Uterus (tissue), 4 donors: ENCODE measurements around the gene TSHZ2. TPM values are rescaled to one million over a fixed set of nuclear protein-coding genes. Genes with fewer than 3 reads are reported as not detected.

Experiments
- DNase-seq, 2 donors: peaks; one replicate each; pipeline ENCODE4 v3.0.0-alpha.2; 2019 to 2020
- H3K27ac ChIP-seq, 2 donors: fragments of 200-600 bp; sonication (generic); 1 replicate in 1 of 2; 2 replicates in 1 of 2; pipeline ENCODE4 v1.5.1; 2016 to 2018
- H3K27me3 ChIP-seq, 2 donors: fragments of 200-600 bp; sonication (generic); one replicate each; pipeline ENCODE4 v1.5.1; 2018 to 2019; ENCODE audit warnings: control low read depth in 1 of 2
- H3K36me3 ChIP-seq, 2 donors: fragments of 200-600 bp; sonication (generic); one replicate each; pipeline ENCODE4 v1.5.1; 2019; ENCODE audit warnings: control low read depth in 1 of 2
- H3K4me1 ChIP-seq, 2 donors: fragments of 200-600 bp; sonication (generic); one replicate each; pipeline ENCODE4 v1.5.1; 2018 to 2019; ENCODE audit warnings: control low read depth in 1 of 2
- H3K4me3 ChIP-seq, 2 donors: fragments of 200-600 bp; sonication (generic); 1 replicate in 1 of 2; 2 replicates in 1 of 2; pipeline ENCODE4 v1.5.1; 2018 to 2019; ENCODE audit warnings: mild to moderate bottlenecking in 1 of 2
- H3K9me3 ChIP-seq, 2 donors: fragments of 200-600 bp; sonication (generic); one replicate each; pipeline ENCODE4 v1.5.1; 2019; ENCODE audit warnings: control low read depth in 1 of 2
- POLR2A ChIP-seq, 2 donors: fragments of 450-650 bp; IDR thresholded peaks; one replicate each; pipeline ENCODE4 v1.6.1; 2016; ENCODE audit warnings: antibody characterized with exemption in 2 of 2, mild to moderate bottlenecking in 1 of 2, moderate library complexity in 1 of 2
- intact Hi-C: fragments of 100-400 bp; cut with DNase I; formaldehyde crosslinking; loops from one replicate; pipeline ENCODE4 v1.15.1; 2023; ENCODE audit warnings: low total_unique reads
- total RNA-seq, 4 donors: library from RNA; depleted of rRNA in 3 of 4; stranded (reverse); fragments of >200 nt in 3 of 4; gene quantifications; one replicate each; pipeline versions ENCODE4 v1.1.0 to v1.2.4, GENCODE V29; 2014 to 2023
- TF ChIP-seq, protein P1 (sequence below), 4 experiments: fragments of 200-600 bp in 2 of 4; fragments of 450-650 bp in 2 of 4; sonication (generic) in 2 of 4; IDR thresholded peaks; one replicate each; pipeline ENCODE4 v1.5.1; 2016 to 2019; ENCODE audit warnings: antibody characterized with exemption in 4 of 4, mild to moderate bottlenecking in 2 of 4, moderate library complexity in 1 of 4
- donor health status: DM: yes; HTN: yes; CAD: no.

Gene TSHZ2
- total RNA-seq, 4 donors from 2014 or later: 22.0 to 50.1 (median 33.1) TPM

DNA sequence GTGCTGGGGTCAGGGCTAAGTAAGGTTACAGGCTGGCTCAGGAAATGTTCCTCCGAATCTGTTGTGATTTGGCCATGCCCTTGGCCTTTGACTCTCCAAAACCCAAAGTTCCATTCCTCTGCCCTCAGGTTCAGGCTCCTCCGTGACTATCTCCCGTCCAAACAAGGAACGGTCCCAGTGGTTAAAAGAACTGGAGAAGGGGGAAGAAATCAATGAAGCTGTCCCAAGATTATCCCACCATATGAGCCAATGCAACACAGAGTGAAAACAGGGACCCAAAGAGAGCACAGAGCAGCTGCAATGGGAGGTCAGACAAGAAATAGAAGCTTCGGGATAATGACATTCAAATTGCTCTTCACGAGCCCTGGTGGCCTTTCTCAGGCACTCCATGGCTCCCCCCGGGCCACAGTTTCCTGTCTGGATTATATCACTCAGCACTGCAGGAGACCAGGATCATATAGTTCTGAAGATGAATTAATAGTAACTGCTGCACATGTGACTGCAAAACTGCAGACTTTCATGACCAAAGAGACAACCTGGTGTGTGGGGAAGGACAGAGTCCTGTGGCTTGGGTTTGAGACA, 410.2 kb downstream of the TSHZ2 start:
- no peaks in the 10 kb centered on the region for H3K9me3 ChIP-seq
- no peaks in the 10 kb centered on the region for H3K4me1 ChIP-seq
- intact Hi-C loops: no loop called here
- no peak overlapping the region for H3K27ac ChIP-seq
- DNase-seq: no peak
- H3K4me3 ChIP-seq: no peak overlapping the region
- no peaks in the 10 kb centered on the region for H3K27me3 ChIP-seq
- H3K36me3 ChIP-seq: no peaks in the 10 kb centered on the region
- no peak for TF ChIP-seq POLR2A (IDR thresholded peaks at IDR 0.05)

DNA sequence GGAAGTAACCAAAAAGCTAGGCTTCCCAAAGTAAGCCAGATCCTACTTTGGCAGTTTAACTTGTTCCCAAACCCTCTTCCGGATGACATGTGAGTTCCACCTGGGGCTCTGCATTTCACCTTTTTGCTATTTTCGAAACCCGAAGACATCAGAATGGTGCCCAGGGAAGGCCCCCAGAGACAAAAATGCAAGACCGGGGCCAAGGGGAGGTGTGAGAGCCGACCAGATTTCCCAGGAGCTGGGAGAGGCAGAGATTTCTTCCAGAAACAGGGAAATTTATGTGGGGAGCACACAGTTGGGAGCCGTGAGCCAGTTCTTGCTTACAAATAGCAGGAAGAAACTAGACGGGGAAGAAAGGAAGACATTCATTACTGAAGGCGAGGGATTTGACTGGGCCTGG, 411.8 kb downstream of the TSHZ2 start:
- Histone ChIP-seq H3K27ac (peak overlapping the region; percentile 54 to 62), H3K9me3 (no peaks in the 10 kb centered on the region), H3K4me3 (no peak overlapping the region), H3K27me3 (no peaks in the 10 kb centered on the region), H3K36me3 (no peaks in the 10 kb centered on the region), H3K4me1 (no peaks in the 10 kb centered on the region)
- intact Hi-C loops: no loop called here
- TF ChIP-seq, protein P1, sequence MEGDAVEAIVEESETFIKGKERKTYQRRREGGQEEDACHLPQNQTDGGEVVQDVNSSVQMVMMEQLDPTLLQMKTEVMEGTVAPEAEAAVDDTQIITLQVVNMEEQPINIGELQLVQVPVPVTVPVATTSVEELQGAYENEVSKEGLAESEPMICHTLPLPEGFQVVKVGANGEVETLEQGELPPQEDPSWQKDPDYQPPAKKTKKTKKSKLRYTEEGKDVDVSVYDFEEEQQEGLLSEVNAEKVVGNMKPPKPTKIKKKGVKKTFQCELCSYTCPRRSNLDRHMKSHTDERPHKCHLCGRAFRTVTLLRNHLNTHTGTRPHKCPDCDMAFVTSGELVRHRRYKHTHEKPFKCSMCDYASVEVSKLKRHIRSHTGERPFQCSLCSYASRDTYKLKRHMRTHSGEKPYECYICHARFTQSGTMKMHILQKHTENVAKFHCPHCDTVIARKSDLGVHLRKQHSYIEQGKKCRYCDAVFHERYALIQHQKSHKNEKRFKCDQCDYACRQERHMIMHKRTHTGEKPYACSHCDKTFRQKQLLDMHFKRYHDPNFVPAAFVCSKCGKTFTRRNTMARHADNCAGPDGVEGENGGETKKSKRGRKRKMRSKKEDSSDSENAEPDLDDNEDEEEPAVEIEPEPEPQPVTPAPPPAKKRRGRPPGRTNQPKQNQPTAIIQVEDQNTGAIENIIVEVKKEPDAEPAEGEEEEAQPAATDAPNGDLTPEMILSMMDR (IDR thresholded peaks at IDR 0.05): no peak
- TF ChIP-seq POLR2A (IDR thresholded peaks at IDR 0.05): no peak
- DNase-seq: peak in 1 of 2 donors; percentile 26

DNA sequence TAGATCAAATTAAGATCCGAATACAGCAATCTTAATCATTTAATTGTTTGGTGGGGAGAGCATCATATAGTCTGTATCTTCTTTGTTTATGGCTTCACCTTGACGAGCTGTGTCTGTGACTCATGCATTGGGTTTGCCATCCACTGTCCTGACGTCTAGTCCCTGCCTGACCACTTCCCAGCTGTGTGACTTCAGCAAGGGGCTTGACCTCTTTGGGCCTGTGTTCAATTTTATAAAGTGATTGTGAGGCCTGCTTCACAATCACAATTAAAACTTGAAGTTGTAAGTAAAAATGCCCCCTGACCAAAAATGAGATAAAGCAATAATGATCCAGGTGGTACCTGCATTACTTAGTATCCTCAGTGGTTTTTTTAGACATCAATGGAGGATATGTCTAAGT, 412.2 kb downstream of the TSHZ2 start:
- TF ChIP-seq, protein P1 (IDR thresholded peaks at IDR 0.05): no peak
- TF ChIP-seq POLR2A (IDR thresholded peaks at IDR 0.05): no peak

DNA sequence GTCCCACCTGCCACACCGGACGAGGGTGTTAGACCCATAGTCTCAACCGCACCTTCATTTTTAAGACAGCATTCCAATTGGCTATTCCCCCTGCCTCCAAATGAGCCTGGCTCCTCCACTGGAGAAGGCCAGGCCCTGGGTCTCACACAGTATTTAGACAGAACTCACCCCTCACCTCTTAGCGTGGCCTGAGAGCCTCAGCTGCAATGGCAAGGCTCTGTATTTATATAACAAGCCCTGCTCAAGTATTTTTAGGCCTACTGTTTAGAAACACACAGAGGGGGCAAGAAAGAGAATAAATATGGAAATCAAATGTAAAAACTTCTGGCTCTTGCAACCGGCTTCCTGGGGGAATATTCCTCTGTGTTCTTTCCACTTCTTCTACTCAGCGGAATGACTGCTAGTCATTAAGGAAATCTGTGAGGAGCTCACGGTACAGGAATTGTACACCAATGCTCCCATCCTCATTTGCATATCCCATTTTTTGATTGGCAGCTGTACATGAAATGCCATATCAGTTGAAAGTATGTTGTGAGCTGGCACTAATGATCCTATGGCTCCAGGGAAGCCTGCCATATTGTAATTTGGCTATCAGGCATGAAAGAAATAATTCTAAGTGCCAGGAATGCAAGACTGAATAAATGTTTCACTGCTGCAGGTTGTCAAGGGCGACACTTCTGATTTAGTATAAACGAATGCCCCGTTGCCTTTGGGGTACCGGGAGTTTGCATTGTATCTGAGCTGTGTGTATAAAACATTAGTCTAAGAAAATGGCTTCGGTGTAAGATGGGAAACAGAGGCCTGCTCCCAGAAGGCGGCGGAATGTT, 414.0 kb downstream of the TSHZ2 start:
- H3K27ac ChIP-seq: no peak overlapping the region

More for the DNA sequence above, 412.2 kb downstream of the TSHZ2 start:
- Histone ChIP-seq H3K36me3 (no peaks in the 10 kb centered on the region), H3K4me3 (no peak overlapping the region), H3K4me1 (no peaks in the 10 kb centered on the region), H3K27me3 (no peaks in the 10 kb centered on the region), H3K9me3 (no peaks in the 10 kb centered on the region), H3K27ac (peak overlapping the region; percentile 54 to 62)
- no peak for DNase-seq
- intact Hi-C loops: no loop called here

GRCh38 chr20:53387983-53388675, 416.0 kb downstream of the TSHZ2 start:
- no peaks in the 10 kb centered on the region for H3K4me1 ChIP-seq
- H3K36me3 ChIP-seq: no peaks in the 10 kb centered on the region
- H3K27me3 ChIP-seq: no peaks in the 10 kb centered on the region
- H3K9me3 ChIP-seq: no peaks in the 10 kb centered on the region
- no peak for DNase-seq
- H3K4me3 ChIP-seq: no peak overlapping the region
- no peak for TF ChIP-seq POLR2A (IDR thresholded peaks at IDR 0.05)
- intact Hi-C loops: no loop called here
- no peak overlapping the region for H3K27ac ChIP-seq

More for the DNA sequence above, 414.0 kb downstream of the TSHZ2 start:
- Histone ChIP-seq H3K36me3 (no peaks in the 10 kb centered on the region), H3K4me3 (no peak overlapping the region), H3K9me3 (no peaks in the 10 kb centered on the region), H3K27me3 (no peaks in the 10 kb centered on the region), H3K4me1 (no peaks in the 10 kb centered on the region)
- DNase-seq: no peak
- intact Hi-C loops: no loop called here
- no peak for TF ChIP-seq POLR2A (IDR thresholded peaks at IDR 0.05)
- TF ChIP-seq, protein P1 (IDR thresholded peaks at IDR 0.05): no peak
